Stimulated activated CD8-positive, alpha-beta memory T cell treated with anti-CD3 and anti-CD28 coated beads, Interleukin-4, amount 100 ng/mL, for 4 hours (primary cell): Measurements from ENCODE around the gene ANK3.

Experiments
- DNase-seq, 2 donors: peaks; one replicate each; pipeline ENCODE4 v3.0.0-alpha.2; 2020; ENCODE audit warnings: low read depth in 2 of 2, low spot score in 1 of 2

Gene ANK3

DNA sequence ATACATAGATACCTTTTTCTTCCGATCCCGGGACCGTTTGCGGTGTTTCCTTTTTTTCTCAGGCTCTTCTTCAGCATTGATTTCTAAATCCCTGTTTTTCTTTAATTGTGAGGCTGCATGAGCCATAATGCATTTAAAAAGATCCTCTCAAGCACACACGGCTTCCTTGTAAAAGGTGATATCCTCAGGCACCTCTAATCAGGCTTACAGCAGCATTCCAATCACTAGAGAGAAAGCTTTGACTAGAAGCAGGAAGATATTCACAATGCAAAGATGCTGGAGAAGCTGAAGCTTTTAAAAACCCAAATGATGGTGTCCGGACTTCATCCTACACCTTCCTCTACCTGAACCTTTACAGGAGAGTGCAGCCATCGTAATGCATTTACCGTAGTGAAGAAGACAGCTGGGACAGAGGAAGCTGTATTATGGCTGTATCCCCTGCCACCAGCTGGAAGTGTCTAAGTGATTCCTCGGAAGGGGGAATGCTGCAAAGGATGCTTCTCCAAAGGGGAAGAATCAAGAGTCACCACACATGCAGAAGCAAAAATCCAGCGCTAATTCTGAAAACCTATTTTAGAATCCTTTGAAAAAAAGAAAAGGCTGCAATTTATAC lies at the start of gene ANK3:
ANK3 (minus strand) TSS at position 463 of the 613 bp plus-strand sequence; CDS start at position 126, 337 bp downstream.
- DNase-seq: no peak

DNA sequence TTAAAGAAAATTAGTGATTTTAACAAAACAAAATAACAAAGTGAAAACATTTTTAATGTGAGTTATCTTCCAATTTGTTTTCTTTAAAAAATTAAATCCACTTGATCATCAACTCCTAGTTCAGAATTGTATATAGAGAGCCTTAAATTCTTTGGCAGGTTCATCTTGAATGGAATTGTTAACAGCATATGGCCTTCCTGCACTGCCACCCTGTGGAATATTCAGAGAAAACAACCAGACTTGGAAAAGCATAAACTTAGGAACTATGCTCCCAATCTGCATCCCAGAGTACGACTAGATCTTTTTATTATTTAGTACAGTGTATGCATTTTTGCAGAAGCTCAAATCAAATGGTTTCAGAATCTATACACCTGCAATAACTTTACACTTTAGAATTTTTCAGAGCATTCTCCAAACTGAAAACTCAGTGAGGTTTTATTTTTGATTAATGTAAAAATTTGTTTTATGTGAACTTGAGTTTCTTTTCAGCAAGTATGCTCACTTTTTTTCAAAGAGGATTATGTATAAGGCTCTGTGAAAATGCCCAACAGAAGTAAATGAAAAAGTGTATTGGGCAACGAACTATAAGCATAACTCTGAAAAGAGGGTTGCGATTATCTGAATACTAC lies 44.9 kb upstream of the ANK3 start:
- DNase-seq: no peak

DNA sequence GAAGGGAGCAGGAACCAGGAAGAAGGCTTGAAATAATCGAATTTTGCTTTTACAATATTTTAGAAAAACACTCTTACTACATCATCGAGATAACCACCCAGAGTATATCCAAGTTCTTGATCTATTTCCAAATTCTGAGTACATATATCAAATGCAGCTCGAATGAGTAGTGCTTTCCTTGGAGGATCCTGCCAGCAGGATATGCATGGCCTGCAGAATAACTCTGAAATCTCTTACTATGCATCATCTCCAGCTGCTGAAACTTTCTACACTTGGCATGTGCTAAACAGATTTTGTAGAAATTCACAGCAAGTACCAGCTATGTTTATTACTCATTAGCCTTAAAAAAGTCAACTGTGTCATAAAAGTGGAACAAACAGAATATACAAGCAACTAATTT lies 44.0 kb upstream of the ANK3 start:
- no peak for DNase-seq

DNA sequence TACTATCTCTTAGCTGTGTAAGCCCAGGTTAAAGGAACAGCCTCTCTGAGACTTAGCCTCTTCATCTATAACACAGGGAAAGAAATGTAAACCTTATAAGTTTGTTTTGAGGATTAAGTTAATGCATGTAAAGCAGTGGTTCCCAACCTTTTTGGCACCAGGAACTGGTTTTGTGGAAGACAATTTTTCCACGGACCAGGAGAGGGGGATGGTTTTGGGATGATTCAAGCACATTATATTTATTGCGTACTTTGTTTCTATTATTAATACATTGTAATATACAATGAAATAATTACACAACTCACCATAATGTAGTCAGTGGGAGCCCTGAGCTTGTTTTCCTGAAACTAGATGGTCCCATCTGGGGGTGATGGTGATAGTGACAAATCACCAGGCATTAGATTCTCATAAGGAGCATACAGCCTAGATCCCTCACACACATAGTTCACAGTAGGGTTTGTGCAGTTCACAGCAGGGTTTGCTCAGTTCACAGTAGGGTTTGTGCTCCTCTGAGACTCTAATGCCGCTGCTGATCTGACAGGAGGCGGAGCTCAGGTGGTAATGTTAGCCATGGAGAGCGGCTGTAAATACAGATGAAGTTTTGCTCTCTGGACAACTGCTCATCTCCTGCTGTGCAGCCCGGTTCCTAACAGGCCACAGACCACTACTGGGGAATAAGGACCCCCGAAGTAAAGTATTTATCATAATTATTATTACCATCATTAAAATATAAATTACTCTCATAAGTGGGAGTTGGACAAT lies 41.3 kb upstream of the ANK3 start:
- no peak for DNase-seq

DNA sequence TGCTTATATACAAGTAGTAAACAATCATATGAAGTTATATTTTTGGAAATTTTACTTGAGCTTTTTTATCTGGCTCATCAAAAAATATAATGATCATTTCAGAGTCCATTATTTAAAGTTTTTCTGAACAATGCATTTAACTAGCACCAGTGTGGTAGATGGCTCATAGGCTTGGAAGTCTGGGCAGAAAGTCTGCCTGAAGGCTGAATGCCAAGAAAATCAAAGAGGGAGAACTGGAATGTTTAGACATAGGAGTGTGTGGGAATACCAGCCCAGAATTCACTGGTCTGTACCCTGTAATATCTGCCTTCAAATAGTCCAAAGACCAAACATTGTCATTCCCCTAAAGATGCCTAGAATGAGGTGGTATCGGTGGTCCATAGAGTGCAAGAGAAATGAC lies 40.3 kb upstream of the ANK3 start:
- no peak for DNase-seq

DNA sequence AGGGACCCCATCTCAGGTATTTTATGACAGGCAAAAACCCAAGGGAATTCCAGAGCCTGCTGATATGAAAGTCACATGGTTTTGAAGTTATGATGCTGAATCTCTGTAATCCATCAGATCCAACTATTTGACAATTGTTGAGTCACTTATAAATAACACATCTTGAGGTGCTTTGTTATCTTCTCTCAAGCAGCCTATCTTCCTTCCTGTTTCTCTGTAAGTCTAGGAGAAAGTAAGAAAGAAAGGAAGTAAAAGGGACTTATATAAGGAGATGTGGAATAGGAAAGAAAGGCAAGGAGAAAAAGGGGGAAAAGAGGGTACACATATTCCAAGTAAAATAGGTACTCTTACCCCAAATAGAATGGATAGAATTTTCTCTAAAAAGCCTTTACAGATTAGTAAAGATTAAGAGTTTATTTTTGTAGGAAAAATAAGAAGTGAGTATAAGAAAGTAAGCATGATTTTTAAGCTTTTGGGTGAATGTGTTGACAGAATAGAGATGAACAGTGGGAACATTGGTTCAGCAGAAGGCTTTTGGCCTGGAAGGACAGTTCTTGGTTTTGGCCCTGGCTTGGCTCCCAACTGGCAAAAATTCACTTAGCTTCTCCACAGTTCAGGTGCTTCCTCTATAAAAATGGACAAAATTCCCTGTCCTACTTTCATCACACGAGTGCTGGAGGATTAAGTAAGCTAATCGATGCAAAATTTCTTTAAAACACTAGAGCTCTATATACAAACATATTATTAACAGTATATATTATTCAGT lies 39.6 kb upstream of the ANK3 start:
- DNase-seq: no peak

DNA sequence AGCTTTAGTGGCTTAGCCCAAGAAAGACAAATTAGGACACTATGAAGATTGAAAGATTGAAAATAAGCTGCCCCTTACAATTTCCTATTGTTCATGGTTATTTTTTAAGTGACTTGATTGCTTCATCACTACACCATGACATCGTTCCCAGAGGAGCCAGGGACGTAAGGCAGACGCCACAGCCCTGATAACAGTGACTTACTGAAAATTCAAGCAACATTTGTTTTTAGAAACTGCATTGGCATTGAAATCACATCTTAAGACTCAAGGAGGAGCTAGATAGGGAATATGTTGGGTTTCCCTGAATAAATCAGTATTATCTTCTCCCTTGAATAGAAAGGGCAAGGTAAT lies 38.7 kb upstream of the ANK3 start:
- DNase-seq: no peak

DNA sequence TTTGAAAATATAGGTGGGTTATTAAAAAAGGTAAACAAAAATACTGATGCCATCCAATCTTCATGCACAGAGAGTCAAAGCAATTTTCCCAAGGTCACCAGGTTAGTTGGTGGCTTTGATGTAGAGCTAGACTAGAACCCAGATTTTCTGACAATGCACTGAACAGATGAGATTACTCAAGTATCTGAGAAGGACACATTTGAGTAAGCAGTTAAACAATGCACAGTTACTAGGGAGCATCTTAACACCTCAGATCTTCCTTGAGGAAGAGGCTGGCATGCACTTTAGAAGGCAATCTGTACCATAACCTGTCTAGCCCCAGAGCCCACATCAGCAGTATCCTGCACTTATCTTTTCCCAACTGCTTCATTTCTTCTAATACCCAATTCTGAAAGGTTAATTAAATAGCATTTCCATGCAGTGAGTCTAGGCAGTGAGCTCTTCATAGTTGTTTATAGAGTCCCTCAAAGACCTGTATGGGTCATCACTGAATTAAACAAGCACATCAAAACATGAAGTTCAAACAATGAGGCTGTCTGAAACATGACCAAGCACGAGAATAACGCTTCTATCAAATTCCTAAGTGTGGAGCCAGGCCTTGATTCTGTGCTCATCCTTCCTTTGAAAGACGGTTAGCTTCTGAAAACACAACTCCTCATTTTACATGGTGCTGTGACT lies 38.2 kb upstream of the ANK3 start:
- DNase-seq: no peak

DNA sequence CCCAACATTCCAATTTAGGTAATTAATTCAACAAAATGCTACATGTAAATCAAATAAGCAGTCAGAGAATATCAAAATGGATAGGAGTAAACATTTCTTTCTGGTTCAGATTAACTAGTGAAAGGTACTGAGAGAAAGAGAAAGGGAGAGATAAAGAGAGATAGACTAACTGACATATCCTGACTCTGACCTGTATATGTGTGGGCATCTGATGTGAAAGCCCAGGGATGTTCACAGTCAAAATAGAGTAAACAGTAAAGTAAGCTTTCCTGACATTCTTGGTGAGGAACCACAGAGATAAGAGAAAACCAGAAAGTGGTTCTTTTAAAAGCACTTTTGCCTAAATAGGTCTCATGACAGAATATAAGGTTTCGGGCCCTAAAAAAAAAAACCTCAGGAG lies 37.5 kb upstream of the ANK3 start:
- DNase-seq: no peak

DNA sequence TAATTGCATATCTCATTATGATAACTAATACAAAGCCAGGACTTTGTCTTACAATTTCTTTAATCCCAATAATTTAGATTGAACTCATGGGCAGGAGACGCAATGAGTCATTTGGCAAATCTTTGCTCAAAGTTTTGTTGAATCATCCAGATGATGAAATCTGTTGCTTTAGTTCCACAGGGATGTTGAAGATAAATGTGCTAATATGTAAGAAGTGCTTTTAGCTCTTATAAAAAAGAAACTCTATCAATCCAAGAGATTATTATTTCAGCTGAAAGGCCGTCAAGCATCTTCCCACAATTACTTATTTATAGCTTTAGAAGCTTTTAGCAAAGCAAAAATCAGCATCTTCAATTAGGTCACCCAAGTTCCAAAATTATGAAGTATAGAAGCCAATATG lies 36.8 kb upstream of the ANK3 start:
- DNase-seq: no peak

DNA sequence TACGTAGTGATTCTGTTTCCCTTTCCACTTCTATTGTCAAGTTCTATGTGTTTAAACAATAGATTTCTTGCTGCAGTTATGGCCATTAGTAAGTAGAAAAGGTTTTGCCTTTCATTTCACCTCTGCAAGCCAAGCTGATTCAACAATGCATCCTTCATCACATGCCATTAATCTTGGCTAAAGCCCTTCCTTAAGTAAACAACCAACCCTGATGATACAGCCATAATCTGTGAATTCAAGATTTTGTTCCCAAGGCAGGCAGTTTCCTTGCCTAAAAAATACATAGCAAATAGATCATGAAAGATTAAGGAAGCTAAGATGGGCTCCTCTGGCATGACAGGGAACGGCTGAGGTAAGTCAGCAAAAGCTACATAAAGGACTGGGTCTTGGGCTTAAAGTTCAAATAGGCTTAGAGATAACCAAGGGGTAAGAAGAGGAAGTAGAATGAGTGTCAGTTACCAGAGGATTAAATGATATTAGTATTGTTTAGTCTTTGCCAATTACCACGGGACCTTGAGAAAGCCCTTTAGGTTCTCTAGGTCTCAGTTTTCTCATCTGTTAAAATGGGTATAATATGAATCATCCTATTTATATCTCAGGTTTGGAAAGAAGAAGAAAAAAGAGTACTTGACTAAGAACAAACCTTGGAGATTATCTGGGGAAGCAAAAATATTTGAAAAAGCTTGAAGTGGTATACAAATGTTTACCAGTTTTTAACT lies 35.9 kb upstream of the ANK3 start:
- DNase-seq: no peak

DNA sequence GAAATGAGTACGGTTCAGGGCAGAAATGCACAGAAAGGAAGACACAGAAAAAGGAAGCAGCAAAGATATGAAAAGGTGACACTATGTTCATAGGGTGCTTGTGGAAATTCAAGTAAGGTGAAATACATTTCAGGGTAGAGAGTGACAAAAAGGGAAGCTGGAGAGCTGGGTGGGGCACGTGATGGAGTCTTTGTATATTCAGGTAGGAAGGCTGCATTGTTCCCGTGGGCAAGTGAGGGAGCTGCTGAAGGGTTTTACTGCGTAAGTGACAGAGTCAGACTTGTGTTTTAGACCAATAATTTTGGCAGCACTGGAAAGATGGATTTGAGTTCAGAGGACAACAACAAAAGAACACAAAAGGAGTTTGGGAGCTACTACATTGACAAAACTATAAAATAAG lies 35.3 kb upstream of the ANK3 start:
- DNase-seq: no peak

DNA sequence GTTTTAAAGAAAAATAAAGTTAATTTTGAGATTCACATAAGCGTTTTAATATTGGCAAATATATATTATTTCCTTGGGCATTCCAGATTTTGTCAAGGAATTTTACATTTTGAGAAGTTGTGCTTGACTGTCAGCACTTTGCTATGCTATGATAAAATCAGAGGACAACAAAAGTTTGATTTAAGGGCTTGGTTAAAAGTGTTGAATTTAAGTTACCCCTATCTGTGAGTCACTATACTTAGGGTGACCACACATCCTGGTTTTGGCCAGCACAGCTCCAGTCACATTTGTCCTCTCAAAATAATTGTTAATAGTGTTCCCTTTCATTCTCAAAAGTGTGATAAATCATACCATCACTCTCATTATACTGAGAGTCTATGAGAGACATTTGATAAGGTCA lies 34.2 kb upstream of the ANK3 start:
- DNase-seq: no peak

DNA sequence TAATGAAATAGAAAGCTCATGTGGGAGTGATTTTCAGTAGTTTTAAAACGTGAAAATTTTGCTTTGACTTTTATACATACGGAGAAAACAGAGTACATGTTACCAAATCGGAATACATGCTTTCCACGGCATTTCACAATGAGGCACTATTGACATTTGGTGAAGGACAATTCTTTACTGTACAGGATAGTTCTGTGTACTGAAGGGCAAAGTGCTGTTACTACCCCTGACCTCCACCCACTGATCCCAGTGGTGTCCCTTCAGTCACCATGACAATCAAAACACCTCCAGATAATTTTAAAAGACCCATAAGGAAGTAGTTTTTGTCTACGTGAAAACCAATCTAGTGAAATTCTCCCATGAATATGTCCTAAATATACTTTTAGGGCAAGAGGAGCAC lies 33.1 kb upstream of the ANK3 start:
- no peak for DNase-seq

DNA sequence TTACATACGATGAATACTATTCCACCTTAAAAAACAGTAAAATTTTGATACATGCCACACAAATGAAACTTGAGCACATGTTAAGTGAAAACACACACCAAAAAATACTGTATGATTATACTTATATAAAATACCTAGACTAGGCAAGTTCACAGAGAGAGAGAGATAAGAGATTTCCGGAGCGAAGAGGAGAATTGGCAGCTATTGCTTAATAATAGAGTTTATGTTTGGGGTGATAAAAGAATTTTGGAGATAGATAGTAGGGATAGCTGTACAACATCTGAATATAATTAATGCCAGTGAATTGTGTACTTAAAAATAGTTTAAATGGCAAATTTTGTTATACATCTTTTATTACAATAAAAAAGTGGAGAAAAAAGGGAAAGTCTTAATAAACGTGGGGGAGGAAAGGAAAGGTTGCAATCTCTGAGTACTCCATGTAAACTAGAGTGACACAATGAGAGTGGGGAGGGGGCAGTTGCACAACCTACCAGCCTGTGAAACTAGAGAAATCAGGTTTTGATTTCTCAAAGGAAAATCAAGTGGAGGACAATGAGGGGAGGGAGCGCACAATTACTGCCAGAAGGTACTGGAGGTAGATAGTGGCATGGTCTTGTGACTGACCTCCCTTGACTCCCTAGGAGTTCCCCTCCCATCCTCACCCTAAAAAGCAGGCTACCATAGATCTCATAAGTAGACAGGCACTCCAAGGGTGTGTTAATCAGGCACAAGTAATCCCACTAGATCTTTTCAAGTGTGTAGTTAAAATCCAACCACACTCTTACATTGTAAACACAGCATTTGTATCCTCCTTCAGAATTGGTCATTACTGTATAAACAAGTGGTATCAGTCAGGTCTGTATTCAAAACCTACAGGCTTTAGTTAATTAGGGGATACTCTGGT lies 31.6 kb upstream of the ANK3 start:
- no peak for DNase-seq

DNA sequence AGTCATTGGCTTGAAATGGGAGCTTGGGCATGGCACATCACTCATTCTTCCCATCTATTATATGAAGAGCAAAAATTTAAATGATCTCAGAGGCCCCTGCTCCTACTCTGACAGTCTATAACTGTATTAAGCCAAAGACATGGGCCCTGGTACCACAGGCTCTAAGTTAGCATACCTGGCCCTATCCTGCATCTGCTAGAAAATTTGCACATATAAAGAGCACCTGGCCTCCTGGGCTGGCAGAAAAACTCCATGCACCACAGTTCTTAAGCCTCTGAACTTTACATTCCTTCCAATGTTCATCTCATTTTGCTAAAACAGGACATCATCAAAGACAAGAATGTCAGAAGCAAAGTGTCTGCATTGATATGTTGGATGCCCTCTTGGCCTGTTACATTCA lies 29.6 kb upstream of the ANK3 start:
- DNase-seq: no peak

DNA sequence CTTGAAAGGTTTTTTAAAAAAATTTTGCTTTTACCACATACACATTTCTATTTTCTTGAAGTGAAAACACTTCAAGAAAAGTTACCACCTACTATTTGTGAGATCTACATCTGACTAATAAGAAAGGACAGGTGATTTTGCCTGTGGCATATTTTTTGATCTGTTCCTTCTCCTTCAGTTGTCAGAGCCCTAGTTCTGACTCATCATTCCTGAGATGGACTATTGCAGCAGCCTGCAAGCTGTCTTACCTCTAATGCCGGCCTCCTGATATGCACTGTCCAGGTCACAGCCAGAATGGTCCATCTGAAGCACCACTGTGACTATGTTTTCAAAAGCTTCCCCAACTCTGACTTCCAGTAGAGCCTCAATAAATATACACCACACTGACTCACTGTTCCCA lies 28.2 kb upstream of the ANK3 start:
- DNase-seq: no peak

DNA sequence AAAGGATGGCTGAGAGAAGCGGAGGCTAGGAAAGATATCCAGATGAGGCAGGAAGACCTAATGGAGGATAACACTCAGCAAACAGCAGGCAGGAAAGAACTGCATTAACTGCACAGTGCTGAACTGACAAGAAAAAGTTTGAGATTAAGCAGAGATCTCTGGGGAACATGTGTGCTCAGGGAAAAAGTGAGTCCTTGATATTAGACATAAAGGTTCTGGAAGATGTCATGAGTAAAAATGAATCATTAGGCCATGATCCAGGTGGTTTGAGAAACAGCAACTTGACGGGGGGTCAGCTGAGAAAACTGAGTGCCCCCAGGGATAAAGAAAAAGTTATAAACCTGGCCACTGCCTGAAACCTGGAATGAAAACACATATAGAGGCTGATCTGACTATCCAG lies 27.3 kb upstream of the ANK3 start:
- DNase-seq: no peak

DNA sequence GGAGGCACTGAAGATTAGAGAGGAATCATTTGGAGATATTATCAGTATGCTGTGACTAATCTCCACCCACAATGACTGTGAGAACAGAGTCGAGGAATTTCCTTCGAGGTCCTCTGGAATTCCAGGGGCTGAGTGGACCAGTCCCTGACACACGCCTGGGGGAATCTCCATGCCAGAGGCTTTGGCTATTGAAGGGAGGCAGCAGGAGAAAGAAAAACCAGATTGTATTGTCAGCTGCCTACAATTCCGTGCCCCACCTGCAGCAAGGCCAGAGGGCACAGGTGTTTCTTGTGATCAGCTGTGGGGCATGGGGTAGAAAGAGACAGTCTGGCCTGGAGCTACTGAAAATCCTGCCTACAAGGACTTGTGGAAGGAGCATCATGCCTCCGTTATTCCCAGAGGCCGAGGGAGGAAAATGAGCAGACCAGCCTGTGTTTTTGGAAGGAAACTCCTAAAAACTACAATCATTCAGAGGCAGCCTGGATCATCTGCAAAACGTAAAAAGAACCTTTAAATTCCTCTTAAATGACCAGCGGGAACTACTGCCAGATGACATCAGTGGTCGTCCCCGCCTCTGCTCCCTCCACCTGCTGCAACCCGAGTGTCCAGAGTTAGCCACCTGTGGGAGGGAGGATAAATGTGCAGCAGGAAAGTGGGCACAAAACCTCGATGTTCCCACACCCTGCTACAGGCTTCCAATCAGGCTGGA lies 25.4 kb upstream of the ANK3 start:
- DNase-seq: no peak
